GM12878 (cell line): ENCODE measurements around the gene IL16.
A peak's percentile ranks its signal among the peaks of the same experiment; 100 is the strongest.

ENCODE experiments used
- CTCF ChIP-seq, 3 experiments: IDR thresholded peaks in 2 of 3; conservative IDR thresholded peaks in 1 of 3; 2 replicates each; pipeline ENCODE4 v1.5.1; 2011; ENCODE audit warnings: low read depth in 3 of 3, low read length in 3 of 3, mild to moderate bottlenecking in 3 of 3, control low read depth in 2 of 3, moderate library complexity in 2 of 3, inconsistent platforms in 1 of 3, mixed read lengths in 1 of 3; ENCODE audit not compliant: control insufficient read depth in 2 of 3, insufficient read depth in 1 of 3; ENCODE audit errors: extremely low read depth in 1 of 3
- DPF2 ChIP-seq: fragments of 450-650 bp; IDR thresholded peaks from 2 replicates; pipeline ENCODE4 v1.6.1; 2017; ENCODE audit warnings: mild to moderate bottlenecking
- POLR2A ChIP-seq: IDR thresholded peaks from 2 replicates; pipeline ENCODE4 v1.6.1; 2011; ENCODE audit warnings: low read depth, mild to moderate bottlenecking, low read length
- RAD21 ChIP-seq: IDR thresholded peaks from 2 replicates; pipeline ENCODE4 v1.6.1; 2011; ENCODE audit warnings: mild to moderate bottlenecking, low read depth, low read length, moderate library complexity; ENCODE audit not compliant: insufficient read depth
- RAD51 ChIP-seq: fragments of 450-650 bp; IDR thresholded peaks from 2 replicates; pipeline ENCODE4 v1.6.1; 2016; ENCODE audit warnings: moderate library complexity, mild to moderate bottlenecking, inconsistent platforms
- REST ChIP-seq: IDR thresholded peaks from 2 replicates; pipeline ENCODE4 v1.6.1; 2012; ENCODE audit warnings: mild to moderate bottlenecking, low read depth, low read length
- TAF1 ChIP-seq: IDR thresholded peaks from 2 replicates; pipeline ENCODE4 v1.6.1; 2011; ENCODE audit warnings: mild to moderate bottlenecking, low read depth, low read length, borderline replicate concordance

- TF ChIP-seq RAD51 (no peak), DPF2 (no peak), REST (no peak), RAD21 (peak; percentile 92), CTCF (IDR thresholded peaks at IDR 0.05 in 2 of 3, conservative IDR thresholded peaks at IDR 0.05 in 1 of 3; ENCODE audit: control insufficient read depth in 2 of 3, extremely low read depth in 1 of 3, insufficient read depth in 1 of 3, low read depth in 3 of 3, low read length in 3 of 3) (peak; percentile 93 to 94 (median 94)), POLR2A (no peak), TAF1 (no peak)
These were observed 69.5 kb downstream of the IL16 start for GRCh38 chr15:81265944-81266775.
